Suprapubic skin (tissue), 4 donors: ENCODE data around the gene IL21. TPM values are rescaled to one million over a fixed set of nuclear protein-coding genes. Genes with fewer than 3 reads are reported as not detected.

ENCODE experiments used
- DNase-seq, 2 donors: peaks; one replicate each; pipeline ENCODE4 v3.0.0-alpha.2; 2019; ENCODE audit warnings: low spot score in 2 of 2
- H3K27ac ChIP-seq: fragments of 200-600 bp; sonication (generic); one replicate; pipeline ENCODE4 v1.5.1; 2019
- H3K27me3 ChIP-seq: fragments of 200-600 bp; sonication (generic); one replicate; pipeline ENCODE4 v1.5.1; 2019
- H3K36me3 ChIP-seq: fragments of 200-600 bp; sonication (generic); one replicate; pipeline ENCODE4 v1.5.1; 2019
- H3K4me1 ChIP-seq: fragments of 200-600 bp; sonication (generic); one replicate; pipeline ENCODE4 v1.5.1; 2019
- H3K4me3 ChIP-seq: fragments of 200-600 bp; sonication (generic); one replicate; pipeline ENCODE4 v1.5.1; 2019; ENCODE audit warnings: mild to moderate bottlenecking
- H3K9me3 ChIP-seq: fragments of 200-600 bp; sonication (generic); one replicate; pipeline ENCODE4 v1.5.1; 2019
- EP300 ChIP-seq: sonication (generic); formaldehyde crosslinking; IDR thresholded peaks from one replicate; pipeline ENCODE4 v1.6.1; 2017; ENCODE audit warnings: antibody characterized with exemption
- POLR2A ChIP-seq, 2 donors: fragments of 450-650 bp; IDR thresholded peaks; one replicate each; pipeline ENCODE4 v1.6.1; 2017; ENCODE audit warnings: antibody characterized with exemption in 2 of 2, mild to moderate bottlenecking in 2 of 2, moderate library complexity in 2 of 2
- POLR2AphosphoS5 ChIP-seq, 3 donors: sonication (generic); formaldehyde crosslinking; IDR thresholded peaks; one replicate each; pipeline ENCODE4 v1.6.1; 2017; ENCODE audit warnings: antibody characterized with exemption in 3 of 3
- WGBS: methylation state at CpG from one replicate; pipeline ENCODE4 v1.1.5; 2018; 5-methylcytosine and 5-hydroxymethylcytosine counted together
- total RNA-seq, 4 donors: library from RNA; depleted of rRNA; stranded (reverse); fragments of >200 nt; gene quantifications; one replicate each; pipeline ENCODE4 v1.1.0, GENCODE V29; 2016
- TF ChIP-seq, protein P1 (sequence below), 2 donors: fragments of 200-600 bp in 1 of 2; fragments of 450-650 bp in 1 of 2; sonication (generic) in 1 of 2; IDR thresholded peaks; one replicate each; pipeline ENCODE4 v1.5.1; 2016 to 2019; ENCODE audit warnings: antibody characterized with exemption in 2 of 2, mild to moderate bottlenecking in 1 of 2, moderate library complexity in 1 of 2

The IL21 gene
- total RNA-seq, result not detected

DNA sequence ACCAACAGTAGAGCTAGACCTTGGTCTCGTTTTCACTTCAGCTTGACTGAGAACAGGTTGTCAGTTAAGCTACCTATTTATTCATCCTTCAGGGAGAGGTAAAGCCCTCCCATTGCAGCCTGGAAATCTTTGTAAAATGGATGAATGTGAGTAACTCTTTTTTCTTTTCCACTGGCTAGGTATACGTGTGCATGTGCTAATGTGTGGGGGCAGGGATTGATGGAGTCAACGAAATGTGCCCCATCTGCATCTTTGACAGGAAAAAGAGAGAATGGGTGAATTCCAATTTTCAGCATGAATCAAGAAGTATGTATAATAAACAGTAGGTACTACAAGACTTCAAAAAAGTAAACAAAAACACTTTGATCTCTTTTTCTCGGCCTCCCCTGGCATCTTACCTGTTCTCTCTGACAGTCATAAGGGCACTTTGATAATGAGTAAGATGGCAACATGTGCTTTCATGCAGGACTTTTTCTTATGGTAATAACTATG, at the start of gene IL21:
Gene IL21 (minus strand): TSS at position 51 of the 492 bp plus-strand sequence. CDS start 55 bp downstream, outside the sequence.
- Histone ChIP-seq H3K4me3 (no peak within 1 kb of the TSS), H3K27me3 (no peaks in the 10 kb centered on the region), H3K4me1 (no peaks in the 10 kb centered on the region), H3K27ac (no peak within 1 kb of the TSS), H3K9me3 (no peaks in the 10 kb centered on the region), H3K36me3 (no peaks in the 10 kb centered on the region)
- TF ChIP-seq EP300 (no peak), POLR2AphosphoS5 (IDR thresholded peaks at IDR 0.05) (no peak), POLR2A (IDR thresholded peaks at IDR 0.05) (no peak)
- TF ChIP-seq, protein P1, sequence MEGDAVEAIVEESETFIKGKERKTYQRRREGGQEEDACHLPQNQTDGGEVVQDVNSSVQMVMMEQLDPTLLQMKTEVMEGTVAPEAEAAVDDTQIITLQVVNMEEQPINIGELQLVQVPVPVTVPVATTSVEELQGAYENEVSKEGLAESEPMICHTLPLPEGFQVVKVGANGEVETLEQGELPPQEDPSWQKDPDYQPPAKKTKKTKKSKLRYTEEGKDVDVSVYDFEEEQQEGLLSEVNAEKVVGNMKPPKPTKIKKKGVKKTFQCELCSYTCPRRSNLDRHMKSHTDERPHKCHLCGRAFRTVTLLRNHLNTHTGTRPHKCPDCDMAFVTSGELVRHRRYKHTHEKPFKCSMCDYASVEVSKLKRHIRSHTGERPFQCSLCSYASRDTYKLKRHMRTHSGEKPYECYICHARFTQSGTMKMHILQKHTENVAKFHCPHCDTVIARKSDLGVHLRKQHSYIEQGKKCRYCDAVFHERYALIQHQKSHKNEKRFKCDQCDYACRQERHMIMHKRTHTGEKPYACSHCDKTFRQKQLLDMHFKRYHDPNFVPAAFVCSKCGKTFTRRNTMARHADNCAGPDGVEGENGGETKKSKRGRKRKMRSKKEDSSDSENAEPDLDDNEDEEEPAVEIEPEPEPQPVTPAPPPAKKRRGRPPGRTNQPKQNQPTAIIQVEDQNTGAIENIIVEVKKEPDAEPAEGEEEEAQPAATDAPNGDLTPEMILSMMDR (IDR thresholded peaks at IDR 0.05), result no peak
- no peak for DNase-seq
- 74% methylated on average over 4 of the region's 4 CpGs for WGBS

DNA sequence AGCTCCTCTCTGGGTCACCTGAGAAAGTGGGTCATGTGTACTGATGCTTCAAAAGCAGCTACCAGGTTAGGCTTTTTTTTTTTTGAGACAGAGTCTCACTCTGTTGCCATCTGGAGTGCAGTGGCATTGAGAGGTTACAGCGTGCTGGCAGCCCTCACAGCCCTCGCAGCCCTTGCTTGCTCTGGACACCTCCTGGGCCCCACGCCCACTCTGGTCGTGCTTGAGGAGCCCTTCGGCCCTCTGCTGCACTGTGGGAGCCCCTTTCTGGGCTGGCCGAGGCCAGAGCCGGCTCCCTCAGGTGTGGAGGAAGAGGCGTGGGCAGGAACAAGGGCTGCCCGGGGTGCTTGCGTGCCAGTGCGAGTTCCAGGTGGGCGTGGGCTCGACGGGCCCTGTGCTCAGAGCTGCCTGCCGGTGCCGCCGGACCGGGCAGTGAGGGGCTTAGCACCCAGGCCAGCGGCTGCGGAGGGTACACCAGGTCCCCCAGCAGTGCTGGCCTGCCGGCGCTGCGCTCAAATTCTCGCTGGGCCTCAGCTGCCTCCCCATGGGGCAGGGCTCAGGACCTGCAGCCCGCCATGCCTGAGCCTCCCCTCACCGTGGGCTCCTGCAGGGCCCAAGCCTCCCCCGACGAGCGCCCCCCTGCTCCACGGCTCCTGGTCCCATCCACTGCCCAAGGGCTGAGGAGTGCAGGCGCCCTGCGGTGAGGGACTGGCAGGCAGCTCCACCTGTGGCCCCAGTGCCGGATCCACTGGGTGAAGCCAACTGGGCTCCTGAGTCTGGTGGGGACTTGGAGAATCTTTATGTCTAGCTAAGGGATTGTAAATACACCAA, 49.3 kb upstream of the IL21 start:
- no peak for DNase-seq
- Histone ChIP-seq H3K4me3 (no peak overlapping the region), H3K27ac (no peak overlapping the region), H3K9me3 (no peaks in the 10 kb centered on the region), H3K4me1 (peaks cover 10% of the 10 kb centered on the region), H3K27me3 (no peaks in the 10 kb centered on the region), H3K36me3 (no peaks in the 10 kb centered on the region)
- TF ChIP-seq, protein P1 (IDR thresholded peaks at IDR 0.05), result no peak
- no peak for TF ChIP-seq POLR2AphosphoS5 (IDR thresholded peaks at IDR 0.05)
- 82% methylated on average over 5 of the region's 33 CpGs for WGBS

DNA sequence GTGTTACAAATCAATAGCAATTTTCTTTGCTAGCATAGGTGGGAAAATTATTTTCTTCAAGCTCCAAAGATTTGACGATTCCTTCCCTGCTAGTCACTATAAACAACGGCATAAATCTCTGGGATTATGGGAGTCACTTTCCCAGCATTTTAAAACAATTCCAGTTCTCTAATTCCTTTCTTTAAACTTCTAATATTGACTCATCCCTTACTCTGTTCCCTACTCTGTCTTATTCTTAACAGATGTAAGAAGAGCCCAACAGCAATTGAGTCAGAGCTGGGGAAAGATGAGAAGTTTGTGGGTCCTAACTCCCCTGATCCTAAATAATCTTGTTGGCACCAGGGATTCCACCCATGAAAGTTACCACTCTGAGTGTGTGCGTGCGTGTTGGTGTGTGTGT, 47.4 kb upstream of the IL21 start:
- no peak for DNase-seq
- TF ChIP-seq POLR2AphosphoS5 (IDR thresholded peaks at IDR 0.05), result no peak
- TF ChIP-seq, protein P1 (IDR thresholded peaks at IDR 0.05), result no peak
- no peak for TF ChIP-seq EP300
- TF ChIP-seq POLR2A (IDR thresholded peaks at IDR 0.05), result no peak
- no peaks in the 10 kb centered on the region for H3K27me3 ChIP-seq
- H3K4me1 ChIP-seq, result peaks cover 10% of the 10 kb centered on the region
- peak overlapping the region; percentile 59 for H3K27ac ChIP-seq
- H3K36me3 ChIP-seq, result no peaks in the 10 kb centered on the region
- WGBS, result 63% methylated on average over 4 of the region's 4 CpGs
- no peak overlapping the region for H3K4me3 ChIP-seq
- no peaks in the 10 kb centered on the region for H3K9me3 ChIP-seq

DNA sequence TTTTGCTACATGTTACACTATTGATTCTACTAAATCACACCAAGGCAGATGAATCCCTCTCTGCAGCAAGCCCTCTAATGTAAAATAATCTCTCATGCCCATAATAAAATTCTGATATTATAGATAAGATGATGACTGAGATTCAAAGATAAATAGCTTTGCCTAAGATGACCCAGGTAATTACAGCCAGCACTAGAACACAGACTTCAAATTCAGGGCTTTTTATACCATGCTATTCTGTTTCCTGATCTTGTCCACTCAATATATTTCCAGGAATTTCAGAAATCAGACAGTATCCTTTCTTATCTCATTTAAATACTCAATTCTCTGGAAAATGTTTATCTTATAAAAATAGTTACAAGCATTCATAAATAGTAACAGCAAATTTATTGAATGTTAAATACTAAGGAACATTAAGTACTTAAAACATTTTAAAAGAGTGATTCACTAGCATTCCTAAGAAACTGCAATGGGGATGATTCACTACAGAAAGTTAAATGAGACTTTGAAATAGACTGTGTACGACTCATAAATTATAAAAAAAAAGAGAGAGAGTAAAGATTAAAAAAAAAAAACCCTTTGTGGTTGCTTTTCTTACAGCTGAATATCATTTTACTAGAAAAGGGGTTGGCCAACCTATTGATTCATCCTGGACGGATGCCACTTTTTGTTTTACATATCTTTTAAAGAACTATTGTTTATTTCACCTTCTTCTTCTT, 45.8 kb upstream of the IL21 start:
- Histone ChIP-seq H3K4me1 (peaks cover 10% of the 10 kb centered on the region), H3K27me3 (no peaks in the 10 kb centered on the region), H3K27ac (peak overlapping the region; percentile 25), H3K4me3 (no peak overlapping the region), H3K9me3 (no peaks in the 10 kb centered on the region), H3K36me3 (no peaks in the 10 kb centered on the region)
- DNase-seq, result no peak
- TF ChIP-seq EP300, result no peak
- no peak for TF ChIP-seq POLR2AphosphoS5 (IDR thresholded peaks at IDR 0.05)
- TF ChIP-seq, protein P1 (IDR thresholded peaks at IDR 0.05), result no peak
- no peak for TF ChIP-seq POLR2A (IDR thresholded peaks at IDR 0.05)
- 15% methylated on average over 2 of the region's 2 CpGs for WGBS
